ENCODE results near the gene RAPGEF6.

Gene RAPGEF6

GRCh38 chr5:131430794-131431193 is 204.2 kb downstream of the RAPGEF6 start:
- no peak for TF ChIP-seq CTCF (IDR thresholded peaks at IDR 0.05; ENCODE audit: borderline replicate concordance, control extremely low read depth, extremely low read depth, insufficient read depth, missing control alignments)
- in situ Hi-C loops (cut with MboI; ENCODE audit: low sequenced_read_pairs, unreplicated experiment), result loop anchor here (25.0 kb wide), 1 partner anchor 582 kb away; the partner anchor contains the start of gene ACSL6
- DNase-seq (ENCODE audit: low spot score), result no peak

GRCh38 chr5:131426011-131426410 is 209.0 kb downstream of the RAPGEF6 start:
- in situ Hi-C loops (cut with MboI; ENCODE audit: low sequenced_read_pairs, unreplicated experiment), result loop anchor here (25.0 kb wide), 1 partner anchor 586 kb away; the partner anchor contains the start of gene ACSL6
- DNase-seq (ENCODE audit: low spot score), result no peak
- no peak for TF ChIP-seq CTCF (IDR thresholded peaks at IDR 0.05; ENCODE audit: borderline replicate concordance, control extremely low read depth, extremely low read depth, insufficient read depth, missing control alignments)

GRCh38 chr5:131423056-131423455 is 212.0 kb downstream of the RAPGEF6 start:
- in situ Hi-C loops (cut with MboI; ENCODE audit: low sequenced_read_pairs, unreplicated experiment), result loop anchor here (25.0 kb wide), 2 partner anchors 536 to 1311 kb away; no protein-coding TSS in a partner anchor
- peak; percentile 52 for TF ChIP-seq CTCF (IDR thresholded peaks at IDR 0.05; ENCODE audit: borderline replicate concordance, control extremely low read depth, extremely low read depth, insufficient read depth, missing control alignments)
- DNase-seq (ENCODE audit: low spot score), result no peak

- TF ChIP-seq CTCF (IDR thresholded peaks at IDR 0.05; ENCODE audit: borderline replicate concordance, control extremely low read depth, extremely low read depth, insufficient read depth, missing control alignments), result no peak
- DNase-seq (ENCODE audit: low spot score), result no peak
- in situ Hi-C loops (cut with MboI; ENCODE audit: low sequenced_read_pairs, unreplicated experiment), result loop anchor here (25.0 kb wide), 2 partner anchors 533 to 1308 kb away; no protein-coding TSS in a partner anchor
Measured at GRCh38 chr5:131419877-131420276, 215.2 kb downstream of the RAPGEF6 start.

GRCh38 chr5:131418846-131419245 is 216.2 kb downstream of the RAPGEF6 start:
- TF ChIP-seq CTCF (IDR thresholded peaks at IDR 0.05; ENCODE audit: borderline replicate concordance, control extremely low read depth, extremely low read depth, insufficient read depth, missing control alignments), result no peak
- in situ Hi-C loops (cut with MboI; ENCODE audit: low sequenced_read_pairs, unreplicated experiment), result loop anchor here (25.0 kb wide), 2 partner anchors 532 to 1307 kb away; no protein-coding TSS in a partner anchor
- DNase-seq (ENCODE audit: low spot score), result no peak

- TF ChIP-seq CTCF (IDR thresholded peaks at IDR 0.05; ENCODE audit: borderline replicate concordance, control extremely low read depth, extremely low read depth, insufficient read depth, missing control alignments), result peak; percentile 62
- peak; percentile 55 for DNase-seq (ENCODE audit: low spot score)
- in situ Hi-C loops (cut with MboI; ENCODE audit: low sequenced_read_pairs, unreplicated experiment), result loop anchor here (25.0 kb wide), 2 partner anchors 530 to 1305 kb away; no protein-coding TSS in a partner anchor
Measured at GRCh38 chr5:131417240-131417869, 217.7 kb downstream of the RAPGEF6 start.
